Mesenchymal stem cell (in vitro differentiated cells and primary cell): ENCODE measurements around the gene RPS2.

Source experiments
- DNase-seq: peaks from one replicate; pipeline ENCODE4 v3.0.0-alpha.2; 2013
- H2AFZ ChIP-seq: one replicate; pipeline ENCODE4 v1.6.1; 2013; ENCODE audit warnings: low read depth, mild to moderate bottlenecking, control low read depth, inconsistent platforms, low read length, moderate library complexity
- H2AK5ac ChIP-seq: 2 replicates; pipeline ENCODE4 v1.6.1; 2013; ENCODE audit warnings: low read length, moderate library complexity, mild to moderate bottlenecking, inconsistent platforms; ENCODE audit not compliant: severe bottlenecking
- H2BK120ac ChIP-seq: one replicate; pipeline ENCODE4 v1.6.1; 2013; ENCODE audit warnings: low read depth, mild to moderate bottlenecking, inconsistent platforms, low read length, moderate library complexity
- H2BK12ac ChIP-seq, 2 experiments: one replicate each; pipeline ENCODE4 v1.6.1; 2013; ENCODE audit warnings: inconsistent platforms in 2 of 2, low read length in 2 of 2, mild to moderate bottlenecking in 2 of 2, moderate library complexity in 2 of 2, control low read depth in 1 of 2
- H2BK15ac ChIP-seq: one replicate; pipeline ENCODE4 v1.6.1; 2013; ENCODE audit warnings: mild to moderate bottlenecking, low read depth, inconsistent platforms; ENCODE audit not compliant: poor library complexity, severe bottlenecking
- H2BK5ac ChIP-seq: 2 replicates; pipeline ENCODE4 v1.6.1; 2013; ENCODE audit warnings: low read depth, mild to moderate bottlenecking, low read length, control low read depth, inconsistent platforms; ENCODE audit not compliant: poor library complexity, severe bottlenecking
- H3K14ac ChIP-seq, 2 experiments: one replicate each; pipeline ENCODE4 v1.6.1; 2013; ENCODE audit warnings: inconsistent platforms in 2 of 2, low read length in 2 of 2, control low read depth in 1 of 2, mild to moderate bottlenecking in 1 of 2, moderate library complexity in 1 of 2
- H3K18ac ChIP-seq, 2 experiments: one replicate each; pipeline ENCODE4 v1.6.1; 2013; ENCODE audit warnings: inconsistent platforms in 2 of 2, low read length in 2 of 2, control low read depth in 1 of 2, low read depth in 1 of 2, mild to moderate bottlenecking in 1 of 2
- H3K23ac ChIP-seq, 2 experiments: one replicate each; pipeline ENCODE4 v1.6.1; 2013; ENCODE audit warnings: inconsistent platforms in 2 of 2, low read length in 2 of 2, mild to moderate bottlenecking in 2 of 2, moderate library complexity in 2 of 2, control low read depth in 1 of 2
- H3K27ac ChIP-seq: 2 replicates; pipeline ENCODE4 v1.5.1; 2013; ENCODE audit warnings: mild to moderate bottlenecking, moderate library complexity, low read length, control low read depth, inconsistent platforms; ENCODE audit not compliant: poor library complexity, severe bottlenecking
- H3K27me3 ChIP-seq, 2 experiments: 2 replicates each; pipeline versions ENCODE4 v1.6.1 to v1.7.0; 2013; ENCODE audit warnings: low read length in 2 of 2, mild to moderate bottlenecking in 2 of 2, moderate library complexity in 2 of 2, control low read depth in 1 of 2, inconsistent platforms in 1 of 2; ENCODE audit not compliant: control insufficient read depth in 1 of 2, insufficient read depth in 1 of 2
- H3K36me3 ChIP-seq, 2 experiments: 2 replicates each; pipeline versions ENCODE4 v1.6.1 to v1.7.0; 2013; ENCODE audit warnings: low read length in 2 of 2, control low read depth in 1 of 2, inconsistent platforms in 1 of 2, low read depth in 1 of 2, mild to moderate bottlenecking in 1 of 2; ENCODE audit not compliant: insufficient read depth in 2 of 2, control insufficient read depth in 1 of 2
- H3K4ac ChIP-seq, 2 experiments: one replicate each; pipeline ENCODE4 v1.6.1; 2013; ENCODE audit warnings: inconsistent platforms in 2 of 2, low read length in 2 of 2, mild to moderate bottlenecking in 2 of 2, moderate library complexity in 2 of 2, control low read depth in 1 of 2, low read depth in 1 of 2
- H3K4me1 ChIP-seq: 2 replicates; pipeline ENCODE4 v1.6.1; 2013; ENCODE audit warnings: low read depth, low read length, control low read depth; ENCODE audit not compliant: control insufficient read depth, insufficient read depth
- H3K4me2 ChIP-seq: 2 replicates; pipeline ENCODE4 v1.6.1; 2013; ENCODE audit warnings: low read length, mild to moderate bottlenecking, inconsistent platforms; ENCODE audit not compliant: poor library complexity, severe bottlenecking
- H3K4me3 ChIP-seq, 2 experiments: 2 replicates each; pipeline versions ENCODE4 v1.5.1 to v1.7.0; 2013; ENCODE audit warnings: low read length in 2 of 2, mild to moderate bottlenecking in 2 of 2, control low read depth in 1 of 2, low read depth in 1 of 2; ENCODE audit not compliant: insufficient read depth in 1 of 2
- H3K79me1 ChIP-seq: replicated peaks from 2 replicates; pipeline ENCODE4 v1.6.1; 2013; ENCODE audit warnings: mild to moderate bottlenecking, control low read depth, low read length, inconsistent platforms; ENCODE audit not compliant: poor library complexity, severe bottlenecking
- H3K9ac ChIP-seq: 2 replicates; pipeline ENCODE4 v1.7.0; 2013; ENCODE audit warnings: mild to moderate bottlenecking, low read length, moderate library complexity
- H3K9me3 ChIP-seq: 2 replicates; pipeline ENCODE4 v1.7.0; 2013; ENCODE audit warnings: mild to moderate bottlenecking, low read length; ENCODE audit not compliant: control insufficient read depth
- H4K8ac ChIP-seq: one replicate; pipeline ENCODE4 v1.6.1; 2013; ENCODE audit warnings: inconsistent platforms, mild to moderate bottlenecking, low read length, moderate library complexity
- H4K91ac ChIP-seq: one replicate; pipeline ENCODE4 v1.6.1; 2013; ENCODE audit warnings: mild to moderate bottlenecking, low read length, inconsistent platforms
- WGBS: methylation state at CpG from one replicate; pipeline ENCODE4 v1.1.7; 2013; ENCODE audit warnings: mixed read lengths; 5-methylcytosine and 5-hydroxymethylcytosine counted together

RPS2 gene

DNA sequence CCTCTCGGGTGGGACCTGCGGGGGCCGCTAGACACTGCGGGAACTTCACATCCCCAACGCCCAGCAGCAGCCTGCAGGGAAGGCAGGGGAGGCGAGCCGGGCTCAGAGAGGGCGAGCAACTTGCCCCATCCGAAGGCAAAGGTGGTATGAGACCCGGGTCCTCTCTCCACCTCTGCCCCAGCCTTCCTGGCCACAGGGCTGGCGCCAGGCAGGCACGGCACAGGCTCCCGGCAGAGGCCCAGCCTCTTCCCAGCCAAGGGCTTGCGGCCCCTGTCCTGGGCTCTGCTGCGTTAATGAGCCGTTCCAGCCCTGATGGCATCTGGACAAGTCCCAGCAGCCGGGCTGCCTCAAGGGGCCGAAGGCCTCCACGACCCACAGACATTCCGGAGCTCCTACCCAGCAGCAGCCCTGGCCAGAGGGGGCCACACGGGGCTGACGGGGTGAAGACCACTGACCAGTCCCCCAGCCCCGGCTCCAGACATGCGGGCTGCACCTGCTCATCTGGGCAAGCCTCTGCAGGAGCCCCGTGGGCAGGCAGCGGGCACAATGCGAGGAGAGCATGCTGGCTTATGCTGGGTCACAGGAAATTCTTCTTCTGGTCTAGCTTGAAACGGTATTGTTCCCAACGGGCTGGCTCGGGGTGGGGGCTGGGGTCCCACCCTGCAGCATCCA lies 45.2 kb downstream of the RPS2 start:
- Histone ChIP-seq H3K4me3 (no peak overlapping the region), H3K14ac (no peak overlapping the region), H2AFZ (no peak overlapping the region), H3K27me3 (peaks cover 90 to 93% of the 10 kb centered on the region in 2 experiments), H3K9me3 (no peaks in the 10 kb centered on the region), H2AK5ac (no peak overlapping the region), H3K9ac (no peak overlapping the region), H3K23ac (no peak overlapping the region), H3K36me3 (no peaks in the 10 kb centered on the region), H3K4me1 (peaks cover 18% of the 10 kb centered on the region), H3K18ac (no peak overlapping the region), H3K4me2 (no peak overlapping the region), H2BK5ac (no peak overlapping the region), H2BK120ac (no peak overlapping the region), H4K91ac (no peak overlapping the region), H3K4ac (no peak overlapping the region), H2BK12ac (no peak overlapping the region), H3K79me1 (no peaks in the 10 kb centered on the region), H2BK15ac (no peak overlapping the region), H3K27ac (no peak overlapping the region), H4K8ac (no peak overlapping the region)
- no peak for DNase-seq
- 59% methylated on average over 30 of the region's 30 CpGs for WGBS

- H3K9me3 ChIP-seq, result no peaks in the 10 kb centered on the region
- peaks cover 12% of the 10 kb centered on the region for H3K4me1 ChIP-seq
- no peak within 1 kb of the TSS for H3K9ac ChIP-seq
- no peak within 1 kb of the TSS for H2BK15ac ChIP-seq
- peaks cover 90 to 93% of the 10 kb centered on the region in 2 experiments for H3K27me3 ChIP-seq
- no peak within 1 kb of the TSS for H3K14ac ChIP-seq
- H2BK120ac ChIP-seq, result no peak within 1 kb of the TSS
- no peak within 1 kb of the TSS for H3K23ac ChIP-seq
- no peak within 1 kb of the TSS for H3K18ac ChIP-seq
- H3K79me1 ChIP-seq, result no peaks in the 10 kb centered on the region
- WGBS, result 12% methylated on average over 33 of the region's 71 CpGs
- DNase-seq, result no peak
- no peak within 1 kb of the TSS for H3K4ac ChIP-seq
- H4K8ac ChIP-seq, result no peak within 1 kb of the TSS
- H3K4me3 ChIP-seq, result no peak within 1 kb of the TSS
- H2BK12ac ChIP-seq, result no peak within 1 kb of the TSS
- no peaks in the 10 kb centered on the region for H3K36me3 ChIP-seq
- no peak within 1 kb of the TSS for H2AK5ac ChIP-seq
- H4K91ac ChIP-seq, result no peak within 1 kb of the TSS
- H2AFZ ChIP-seq, result no peak within 1 kb of the TSS
- no peak within 1 kb of the TSS for H2BK5ac ChIP-seq
- H3K27ac ChIP-seq, result no peak within 1 kb of the TSS
- H3K4me2 ChIP-seq, result no peak within 1 kb of the TSS
Measured at GRCh38 chr16:1918351-1919326, 46.0 kb downstream of the RPS2 start, which contains the start of gene HS3ST6. Gene HS3ST6 (minus strand): TSS chr16:1918415. CDS start chr16:1918323, 92 bp downstream.

DNA sequence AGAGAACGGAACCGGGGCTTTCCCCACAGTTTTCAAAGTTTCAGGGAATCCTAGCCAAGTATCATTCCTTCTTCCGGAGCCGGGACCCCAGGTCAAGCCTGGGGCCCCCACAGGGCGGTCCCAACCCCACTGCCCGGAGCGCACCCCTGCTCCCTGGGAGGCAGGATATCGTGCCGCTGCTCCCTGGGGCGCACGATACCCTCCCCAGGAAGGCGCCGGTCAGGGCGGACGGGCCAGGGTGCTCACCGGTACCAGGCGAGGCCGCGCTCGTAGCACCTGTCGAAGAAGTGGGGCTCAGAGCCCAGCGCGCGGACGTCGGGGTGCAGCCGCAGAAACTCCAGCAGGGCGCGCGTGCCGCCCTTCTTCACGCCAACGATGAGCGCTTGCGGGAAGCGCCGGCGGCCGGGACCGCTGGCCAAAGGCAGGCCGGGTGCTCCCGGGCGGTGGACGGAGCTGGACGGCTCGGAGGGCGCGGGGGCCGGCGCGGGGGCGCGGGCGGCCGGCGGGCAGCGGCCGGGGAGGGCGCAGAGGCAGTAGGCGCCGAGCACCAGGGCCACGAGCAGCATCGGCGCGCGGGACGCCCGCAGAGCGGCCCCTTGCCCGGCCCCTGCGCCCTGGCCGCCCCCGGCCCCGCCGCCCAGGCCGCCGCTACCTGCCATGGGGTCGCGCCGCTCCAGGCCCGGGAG lies 46.8 kb downstream of the RPS2 start:
- H3K4me2 ChIP-seq, result no peak overlapping the region
- no peak overlapping the region for H2BK5ac ChIP-seq
- DNase-seq, result no peak
- H3K18ac ChIP-seq, result no peak overlapping the region
- H3K4ac ChIP-seq, result no peak overlapping the region
- no peak overlapping the region for H2AK5ac ChIP-seq
- H3K4me1 ChIP-seq, result peaks cover 8% of the 10 kb centered on the region
- peaks cover 87 to 90% of the 10 kb centered on the region in 2 experiments for H3K27me3 ChIP-seq
- no peak overlapping the region for H3K14ac ChIP-seq
- no peaks in the 10 kb centered on the region for H3K9me3 ChIP-seq
- H2BK15ac ChIP-seq, result no peak overlapping the region
- H3K9ac ChIP-seq, result no peak overlapping the region
- 10% methylated on average over 25 of the region's 81 CpGs for WGBS
- H3K4me3 ChIP-seq, result no peak overlapping the region
- H3K23ac ChIP-seq, result no peak overlapping the region
- no peak overlapping the region for H2BK12ac ChIP-seq
- H4K8ac ChIP-seq, result no peak overlapping the region
- H3K27ac ChIP-seq, result no peak overlapping the region
- no peak overlapping the region for H4K91ac ChIP-seq
- no peaks in the 10 kb centered on the region for H3K36me3 ChIP-seq
- no peaks in the 10 kb centered on the region for H3K79me1 ChIP-seq
- H2AFZ ChIP-seq, result no peak overlapping the region
- H2BK120ac ChIP-seq, result no peak overlapping the region
